Kidney epithelial cell (primary cell): ENCODE data around the gene GPR21. TPM values are rescaled to one million over a fixed set of nuclear protein-coding genes. Genes with fewer than 3 reads are reported as not detected.

Experiments
- DNase-seq: peaks from one replicate; pipeline ENCODE4 v3.0.0-alpha.2; 2010; ENCODE audit warnings: low read depth
- H3K27me3 ChIP-seq: 2 replicates; pipeline ENCODE4 v1.6.0; 2011; ENCODE audit warnings: low read length; ENCODE audit not compliant: control insufficient read depth, insufficient read depth
- H3K36me3 ChIP-seq: 2 replicates; pipeline ENCODE4 v1.5.1; 2011; ENCODE audit warnings: low read length; ENCODE audit not compliant: control insufficient read depth, insufficient read depth
- H3K4me3 ChIP-seq: 2 replicates; pipeline ENCODE4 v1.5.1; 2011; ENCODE audit warnings: low read depth, mild to moderate bottlenecking, control low read depth, low read length
- CTCF ChIP-seq: IDR thresholded peaks from 2 replicates; pipeline ENCODE4 v1.5.1; 2011; ENCODE audit warnings: mild to moderate bottlenecking, moderate library complexity, low read length, control low read depth, inconsistent platforms; ENCODE audit not compliant: insufficient read depth, poor library complexity, severe bottlenecking
- total RNA-seq: library from RNA; depleted of rRNA; stranded (reverse); fragments of >200 nt; gene quantifications from 2 replicates; pipeline ENCODE4 v1.2.3, GENCODE V29; 2015

The GPR21 gene
- total RNA-seq, 1 donor from 2014 or later, result 0.63 TPM

GRCh38 chr9:123043081-123043939, 9.8 kb downstream of the GPR21 start:
- no peaks in the 10 kb centered on the region for H3K36me3 ChIP-seq
- no peak for DNase-seq
- no peak for TF ChIP-seq CTCF

GRCh38 chr9:123044586-123044985, 11.1 kb downstream of the GPR21 start:
- H3K36me3 ChIP-seq, result no peaks in the 10 kb centered on the region
- H3K4me3 ChIP-seq, result no peak overlapping the region
- DNase-seq, result no peak
- H3K27me3 ChIP-seq, result no peaks in the 10 kb centered on the region
- no peak for TF ChIP-seq CTCF

More at GRCh38 chr9:123043081-123043939, 9.8 kb downstream of the GPR21 start:
- Histone ChIP-seq H3K27me3 (no peaks in the 10 kb centered on the region), H3K4me3 (no peak overlapping the region)

GRCh38 chr9:123046406-123047195, 13.1 kb downstream of the GPR21 start:
- DNase-seq, result no peak

GRCh38 chr9:123048748-123049147, 15.3 kb downstream of the GPR21 start:
- H3K4me3 ChIP-seq, result no peak overlapping the region
- no peaks in the 10 kb centered on the region for H3K36me3 ChIP-seq
- TF ChIP-seq CTCF, result no peak
- no peak for DNase-seq
- H3K27me3 ChIP-seq, result no peaks in the 10 kb centered on the region

More at GRCh38 chr9:123046406-123047195, 13.1 kb downstream of the GPR21 start:
- Histone ChIP-seq H3K27me3 (no peaks in the 10 kb centered on the region), H3K4me3 (no peak overlapping the region), H3K36me3 (no peaks in the 10 kb centered on the region)
- no peak for TF ChIP-seq CTCF

DNA sequence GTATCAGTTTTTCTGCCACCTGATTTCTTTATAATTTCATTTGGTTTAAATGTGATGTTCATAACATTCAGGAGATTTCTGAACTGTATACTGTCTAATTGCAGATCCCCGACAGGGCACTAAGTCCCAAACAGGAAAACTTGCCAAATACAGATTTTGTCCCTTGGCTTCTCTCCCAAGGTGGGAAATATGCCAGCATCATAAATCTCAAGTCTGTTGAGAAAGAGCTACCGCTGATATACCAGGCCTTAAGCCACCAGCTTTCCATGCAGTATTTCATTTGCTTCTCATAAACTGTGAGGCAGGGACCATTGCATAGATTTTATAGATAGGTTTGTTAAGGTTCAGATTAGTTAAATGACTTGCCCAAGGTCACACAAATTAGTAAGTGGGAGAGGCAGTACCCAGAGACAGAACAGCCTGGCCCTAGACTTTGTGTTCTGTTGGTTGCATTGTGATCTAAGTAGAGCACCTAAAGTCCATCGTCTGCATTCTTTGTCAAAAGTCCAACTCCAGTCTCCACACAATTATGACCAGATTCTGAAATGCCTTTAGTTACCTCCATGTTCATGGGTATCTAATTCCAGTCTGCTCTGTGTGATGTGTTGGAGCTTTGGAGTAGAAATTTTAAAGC, 16.2 kb downstream of the GPR21 start:
- TF ChIP-seq CTCF, result no peak
- Histone ChIP-seq H3K36me3 (no peaks in the 10 kb centered on the region), H3K27me3 (no peaks in the 10 kb centered on the region), H3K4me3 (no peak overlapping the region)
- no peak for DNase-seq
